Activated naive CD4-positive, alpha-beta T cell treated with anti-CD3 and anti-CD28 coated beads, Interleukin-2, amount 50 U/mL, for 72 hours (primary cell): ENCODE measurements around the gene CBLB. TPM values are rescaled to one million over a fixed set of nuclear protein-coding genes. Genes with fewer than 3 reads are reported as not detected.
A peak's percentile ranks its signal among the peaks of the same experiment; 100 is the strongest.

Experiments
- ATAC-seq, 2 donors: fragments of 150-1000 bp; cut with Tn5 transposase; 2 replicates each; pipeline ENCODE4 v1.10.0; 2021; ENCODE audit warnings: mild to moderate bottlenecking in 2 of 2, moderate library complexity in 2 of 2
- DNase-seq, 2 donors: peaks; one replicate each; pipeline ENCODE4 v3.0.0; 2021 to 2022; ENCODE audit warnings: low spot score in 2 of 2
- H3K27ac Mint-ChIP-seq, 2 donors: one replicate each; pipeline ENCODE4 v1.8.0; 2022; ENCODE audit warnings: mild to moderate bottlenecking in 2 of 2, mixed read lengths in 2 of 2
- H3K36me3 Mint-ChIP-seq, 2 donors: one replicate each; pipeline ENCODE4 v1.8.0; 2022; ENCODE audit warnings: mixed read lengths in 2 of 2
- H3K9me3 Mint-ChIP-seq, 2 donors: one replicate each; pipeline ENCODE4 v1.8.0; 2022; ENCODE audit warnings: mixed read lengths in 2 of 2
- total RNA-seq, 2 donors: library from RNA; stranded (reverse); gene quantifications; one replicate each; pipeline ENCODE4 v1.2.3, GENCODE V29; 2022

CBLB gene
- total RNA-seq, 2 donors from 2014 or later = 81.3 to 107 TPM

GRCh38 chr3:105860641-105861040 is 8.2 kb downstream of the CBLB start:
- no peaks in the 10 kb centered on the region for H3K9me3 Mint-ChIP-seq
- ATAC-seq (no peak), DNase-seq (no peak)
- H3K36me3 Mint-ChIP-seq = peaks cover 18 to 34% of the 10 kb centered on the region in 2 donors
- H3K27ac Mint-ChIP-seq = no peak overlapping the region

GRCh38 chr3:105858017-105858416 is 10.8 kb downstream of the CBLB start:
- peaks cover 11 to 39% of the 10 kb centered on the region in 2 donors for H3K36me3 Mint-ChIP-seq
- no peak for ATAC-seq
- no peak overlapping the region for H3K27ac Mint-ChIP-seq
- H3K9me3 Mint-ChIP-seq = peaks cover 0 to 7% of the 10 kb centered on the region in 2 donors
- DNase-seq = no peak

GRCh38 chr3:105857601-105858000 is 11.2 kb downstream of the CBLB start:
- no peak for ATAC-seq
- H3K27ac Mint-ChIP-seq = no peak overlapping the region
- no peak for DNase-seq
- peaks cover 0 to 7% of the 10 kb centered on the region in 2 donors for H3K9me3 Mint-ChIP-seq
- H3K36me3 Mint-ChIP-seq = peaks cover 12 to 43% of the 10 kb centered on the region in 2 donors

- Mint-ChIP-seq H3K9me3 (peaks cover 0 to 7% of the 10 kb centered on the region in 2 donors), H3K36me3 (peaks cover 12 to 50% of the 10 kb centered on the region in 2 donors), H3K27ac (peak overlapping the region in 1 of 2 donors; percentile 31)
- DNase-seq = no peak
- ATAC-seq = no peak
These were observed 12.2 kb downstream of the CBLB start for GRCh38 chr3:105856605-105857004.

GRCh38 chr3:105853801-105854432 is 14.9 kb downstream of the CBLB start:
- ATAC-seq (no peak), DNase-seq (no peak)
- Mint-ChIP-seq H3K36me3 (peaks cover 19 to 71% of the 10 kb centered on the region in 2 donors), H3K9me3 (peaks cover 0 to 12% of the 10 kb centered on the region in 2 donors), H3K27ac (no peak overlapping the region)

- ATAC-seq = no peak
- DNase-seq = no peak
- Mint-ChIP-seq H3K9me3 (peaks cover 0 to 12% of the 10 kb centered on the region in 2 donors), H3K27ac (no peak overlapping the region), H3K36me3 (peaks cover 14 to 62% of the 10 kb centered on the region in 2 donors)
These were observed 17.2 kb downstream of the CBLB start for GRCh38 chr3:105851582-105851981.

GRCh38 chr3:105851176-105851575 is 17.6 kb downstream of the CBLB start:
- DNase-seq (no peak), ATAC-seq (no peak)
- H3K9me3 Mint-ChIP-seq = peaks cover 0 to 12% of the 10 kb centered on the region in 2 donors
- H3K27ac Mint-ChIP-seq = no peak overlapping the region
- peaks cover 14 to 62% of the 10 kb centered on the region in 2 donors for H3K36me3 Mint-ChIP-seq

- DNase-seq (no peak), ATAC-seq (no peak)
- Mint-ChIP-seq H3K36me3 (peaks cover 14 to 56% of the 10 kb centered on the region in 2 donors), H3K9me3 (peaks cover 0 to 12% of the 10 kb centered on the region in 2 donors), H3K27ac (no peak overlapping the region)
These were observed 18.2 kb downstream of the CBLB start for GRCh38 chr3:105850593-105850992.

- DNase-seq (no peak), ATAC-seq (peak in 1 of 2 donors; percentile 39)
- Mint-ChIP-seq H3K36me3 (peaks cover 17 to 45% of the 10 kb centered on the region in 2 donors), H3K27ac (peak overlapping the region in 1 of 2 donors; percentile 58), H3K9me3 (peaks cover 0 to 5% of the 10 kb centered on the region in 2 donors)
These were observed 20.0 kb downstream of the CBLB start for GRCh38 chr3:105848821-105849220.

- peaks cover 0 to 5% of the 10 kb centered on the region in 2 donors for H3K9me3 Mint-ChIP-seq
- H3K27ac Mint-ChIP-seq = peak overlapping the region; percentile 58 to 70
- H3K36me3 Mint-ChIP-seq = peaks cover 12 to 39% of the 10 kb centered on the region in 2 donors
- no peak for DNase-seq
- ATAC-seq = peak in 1 of 2 donors; percentile 51
These were observed 20.9 kb downstream of the CBLB start for GRCh38 chr3:105847865-105848264.

GRCh38 chr3:105847452-105847851 is 21.4 kb downstream of the CBLB start:
- DNase-seq (no peak), ATAC-seq (peak; percentile 65 to 80)
- Mint-ChIP-seq H3K36me3 (peaks cover 14 to 37% of the 10 kb centered on the region in 2 donors), H3K27ac (peak overlapping the region; percentile 58 to 89), H3K9me3 (peaks cover 0 to 5% of the 10 kb centered on the region in 2 donors)

- Mint-ChIP-seq H3K36me3 (peaks cover 18 to 38% of the 10 kb centered on the region in 2 donors), H3K9me3 (peaks cover 0 to 5% of the 10 kb centered on the region in 2 donors), H3K27ac (peak overlapping the region in 1 of 2 donors; percentile 58)
- ATAC-seq (no peak), DNase-seq (no peak)
These were observed 22.0 kb downstream of the CBLB start for GRCh38 chr3:105846809-105847208.

GRCh38 chr3:105845488-105845887 is 23.3 kb downstream of the CBLB start:
- H3K36me3 Mint-ChIP-seq = peaks cover 11 to 33% of the 10 kb centered on the region in 2 donors

GRCh38 chr3:105844704-105845103 is 24.1 kb downstream of the CBLB start:
- no peak for ATAC-seq
- Mint-ChIP-seq H3K36me3 (peaks cover 11 to 38% of the 10 kb centered on the region in 2 donors), H3K9me3 (no peaks in the 10 kb centered on the region), H3K27ac (no peak overlapping the region)
- DNase-seq = no peak

More at GRCh38 chr3:105845488-105845887, 23.3 kb downstream of the CBLB start:
- Mint-ChIP-seq H3K27ac (peak overlapping the region in 1 of 2 donors; percentile 41), H3K9me3 (no peaks in the 10 kb centered on the region)
- ATAC-seq = no peak
- no peak for DNase-seq

GRCh38 chr3:105843994-105844393 is 24.8 kb downstream of the CBLB start:
- no peak for DNase-seq
- no peak overlapping the region for H3K27ac Mint-ChIP-seq
- no peaks in the 10 kb centered on the region for H3K9me3 Mint-ChIP-seq
- H3K36me3 Mint-ChIP-seq = peaks cover 11 to 38% of the 10 kb centered on the region in 2 donors
- no peak for ATAC-seq

GRCh38 chr3:105842943-105843342 is 25.9 kb downstream of the CBLB start:
- peaks cover 11 to 47% of the 10 kb centered on the region in 2 donors for H3K36me3 Mint-ChIP-seq
- DNase-seq (no peak), ATAC-seq (no peak)
- no peaks in the 10 kb centered on the region for H3K9me3 Mint-ChIP-seq
- no peak overlapping the region for H3K27ac Mint-ChIP-seq

- Mint-ChIP-seq H3K36me3 (peaks cover 11 to 50% of the 10 kb centered on the region in 2 donors), H3K27ac (no peak overlapping the region), H3K9me3 (no peaks in the 10 kb centered on the region)
- DNase-seq (no peak), ATAC-seq (no peak)
These were observed 26.4 kb downstream of the CBLB start for GRCh38 chr3:105842449-105842848.

GRCh38 chr3:105837947-105838346 is 30.9 kb downstream of the CBLB start:
- no peak overlapping the region for H3K27ac Mint-ChIP-seq
- DNase-seq (no peak), ATAC-seq (no peak)
- peaks cover 21 to 66% of the 10 kb centered on the region in 2 donors for H3K36me3 Mint-ChIP-seq
- H3K9me3 Mint-ChIP-seq = no peaks in the 10 kb centered on the region
